ENCODE results near the gene CDC45.

DNA sequence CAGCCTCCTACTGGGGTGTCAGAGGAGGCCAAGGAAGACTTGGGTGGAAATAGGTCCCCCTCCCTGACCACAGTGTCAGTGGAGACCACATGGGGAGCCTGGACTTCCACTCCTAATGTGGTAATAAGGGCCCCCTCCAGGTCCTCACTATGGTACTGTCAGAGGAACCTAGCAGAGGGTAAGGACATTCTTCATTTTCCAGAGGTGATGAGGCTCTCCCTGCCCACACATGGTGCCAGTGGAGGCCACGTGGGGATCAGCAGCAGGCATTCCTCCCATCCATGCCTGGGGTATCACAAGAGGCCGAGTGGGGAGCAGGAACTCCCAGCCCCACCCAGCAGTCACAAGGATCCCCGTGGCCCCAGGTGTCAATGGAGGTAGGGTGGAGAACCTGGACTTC, 51.0 kb downstream of the CDC45 start:
- TF ChIP-seq, protein P1, sequence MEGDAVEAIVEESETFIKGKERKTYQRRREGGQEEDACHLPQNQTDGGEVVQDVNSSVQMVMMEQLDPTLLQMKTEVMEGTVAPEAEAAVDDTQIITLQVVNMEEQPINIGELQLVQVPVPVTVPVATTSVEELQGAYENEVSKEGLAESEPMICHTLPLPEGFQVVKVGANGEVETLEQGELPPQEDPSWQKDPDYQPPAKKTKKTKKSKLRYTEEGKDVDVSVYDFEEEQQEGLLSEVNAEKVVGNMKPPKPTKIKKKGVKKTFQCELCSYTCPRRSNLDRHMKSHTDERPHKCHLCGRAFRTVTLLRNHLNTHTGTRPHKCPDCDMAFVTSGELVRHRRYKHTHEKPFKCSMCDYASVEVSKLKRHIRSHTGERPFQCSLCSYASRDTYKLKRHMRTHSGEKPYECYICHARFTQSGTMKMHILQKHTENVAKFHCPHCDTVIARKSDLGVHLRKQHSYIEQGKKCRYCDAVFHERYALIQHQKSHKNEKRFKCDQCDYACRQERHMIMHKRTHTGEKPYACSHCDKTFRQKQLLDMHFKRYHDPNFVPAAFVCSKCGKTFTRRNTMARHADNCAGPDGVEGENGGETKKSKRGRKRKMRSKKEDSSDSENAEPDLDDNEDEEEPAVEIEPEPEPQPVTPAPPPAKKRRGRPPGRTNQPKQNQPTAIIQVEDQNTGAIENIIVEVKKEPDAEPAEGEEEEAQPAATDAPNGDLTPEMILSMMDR (IDR thresholded peaks at IDR 0.05): no peak
- no peak for TF ChIP-seq POLR2A (IDR thresholded peaks at IDR 0.05)
